PC-9 (cell line): ENCODE results near the gene HPCAL1. TPM values are rescaled to one million over a fixed set of nuclear protein-coding genes. Genes with fewer than 3 reads are reported as not detected.

Experiments
- BruUV-seq: library from RNA; stranded (reverse); fragments of 400-500 nt; replicated peaks from 2 replicates; lab custom pipeline; 2021; lab: Mats Ljungman, UMichigan
- CTCF ChIA-PET: fragments of 300-600 bp; sonication (Branson Sonifier 250); formaldehyde crosslinking; loops from one replicate; lab custom pipeline; 2022; ENCODE audit warnings: antibody characterized with exemption; lab: Charles Lee
- POLR2A ChIA-PET: fragments of 300-600 bp; sonication (Branson Sonifier 250); formaldehyde crosslinking; loops from one replicate; lab custom pipeline; 2022; ENCODE audit warnings: antibody characterized with exemption; ENCODE audit not compliant: unreplicated experiment; lab: Charles Lee
- DNase-seq, 2 experiments: peaks; one replicate each; pipeline versions ENCODE4 v3.0.0 to v3.0.0-alpha.2; 2015 to 2022; ENCODE audit warnings: mixed read lengths in 1 of 2
- H2AFZ ChIP-seq: fragments of 200-600 bp; sonication (generic); 2 replicates; pipeline ENCODE4 v1.8.1; 2017; ENCODE audit warnings: antibody characterized with exemption
- H3F3A ChIP-seq: fragments of 200-600 bp; sonication (generic); 2 replicates; pipeline ENCODE4 v1.8.1; 2017; ENCODE audit warnings: antibody characterized with exemption, mild to moderate bottlenecking, low read depth; ENCODE audit not compliant: insufficient read depth
- H3K27ac ChIP-seq: fragments of 200-600 bp; sonication (generic); 2 replicates; pipeline ENCODE4 v1.6.1; 2016; ENCODE audit warnings: mixed run types
- H3K27me3 ChIP-seq: fragments of 200-600 bp; sonication (generic); 2 replicates; pipeline ENCODE4 v1.6.1; 2016; ENCODE audit warnings: low read depth, mixed run types; ENCODE audit not compliant: insufficient read depth
- H3K36me3 ChIP-seq: fragments of 200-600 bp; sonication (generic); 2 replicates; pipeline ENCODE4 v1.6.1; 2016; ENCODE audit warnings: low read depth, mixed run types
- H3K4me1 ChIP-seq: fragments of 200-600 bp; sonication (generic); replicated peaks from 2 replicates; pipeline ENCODE4 v1.6.1; 2016; ENCODE audit warnings: mixed run types; ENCODE audit not compliant: insufficient read depth
- H3K4me2 ChIP-seq: fragments of 200-600 bp; sonication (generic); 2 replicates; pipeline ENCODE4 v1.6.1; 2017; ENCODE audit warnings: mixed run types
- H3K4me3 ChIP-seq: fragments of 200-600 bp; sonication (generic); 2 replicates; pipeline ENCODE4 v1.6.1; 2016; ENCODE audit warnings: mixed run types
- H3K79me2 ChIP-seq: fragments of 200-600 bp; sonication (generic); 2 replicates; pipeline ENCODE4 v1.6.1; 2017; ENCODE audit warnings: low read depth, mixed run types
- H3K9me2 ChIP-seq: fragments of 200-600 bp; sonication (generic); 2 replicates; pipeline ENCODE4 v1.8.1; 2017; ENCODE audit warnings: mild to moderate bottlenecking; ENCODE audit not compliant: insufficient read depth
- H3K9me3 ChIP-seq: fragments of 200-600 bp; sonication (generic); 2 replicates; pipeline ENCODE4 v1.8.1; 2016; ENCODE audit warnings: low read depth; ENCODE audit not compliant: insufficient read depth
- H4K20me1 ChIP-seq: fragments of 200-600 bp; sonication (generic); 2 replicates; pipeline ENCODE4 v1.8.1; 2017; ENCODE audit not compliant: insufficient read depth
- CTCF ChIP-seq: fragments of 200-600 bp; sonication (generic); conservative IDR thresholded peaks from 2 replicates; pipeline ENCODE4 v1.6.1; 2017; ENCODE audit warnings: mixed run types, antibody characterized with exemption, mild to moderate bottlenecking, moderate library complexity
- EZH2 ChIP-seq: fragments of 200-600 bp; sonication (generic); IDR thresholded peaks from 2 replicates; pipeline ENCODE4 v1.8.0; 2017; ENCODE audit warnings: antibody characterized with exemption, low read depth
- intact Hi-C: fragments of 100-400 bp; cut with micrococcal nuclease; formaldehyde crosslinking; loops from one replicate; pipeline ENCODE4 v1.10.0; 2022; ENCODE audit not compliant: unreplicated experiment
- total RNA-seq: library from RNA; stranded (reverse); gene quantifications from 2 replicates; pipeline ENCODE4 v1.2.3, GENCODE V29; 2021

The HPCAL1 gene
- total RNA-seq, 1 experiment from 2014 or later = 105 TPM

DNA sequence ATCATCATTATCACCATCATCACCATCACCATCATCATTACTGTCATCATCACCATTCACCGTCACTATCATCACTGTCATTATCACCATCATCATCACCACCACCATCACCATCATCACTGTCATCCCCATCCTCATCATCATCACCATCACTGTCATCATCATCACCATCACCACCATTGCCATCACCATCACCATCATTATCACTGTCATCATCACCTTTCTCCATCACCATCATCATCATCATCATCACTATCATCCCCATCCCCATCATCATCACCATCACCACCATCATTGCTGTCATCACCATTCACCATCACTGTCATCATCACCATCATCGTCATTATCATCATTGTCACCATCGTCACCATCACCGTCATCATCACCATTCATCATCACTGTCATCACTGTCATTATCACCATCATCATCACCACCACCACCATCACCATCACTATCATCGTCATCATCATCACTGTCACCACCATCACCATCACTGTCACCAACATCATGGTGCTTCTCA, 9.8 kb downstream of the HPCAL1 start:
- no peaks in the 10 kb centered on the region for H3K27me3 ChIP-seq
- H3K9me2 ChIP-seq = no peaks in the 10 kb centered on the region
- POLR2A ChIA-PET = no interaction called here
- CTCF ChIA-PET = no interaction called here
- intact Hi-C loops = no loop called here
- H3K27ac ChIP-seq = no peak overlapping the region
- H4K20me1 ChIP-seq = peaks cover 87% of the 10 kb centered on the region
- H3F3A ChIP-seq = peaks cover 20% of the 10 kb centered on the region; the same call in 1 of the 2 replicates
- peaks cover 5% of the 10 kb centered on the region; the same call in 1 of the 2 replicates for H3K4me1 ChIP-seq
- DNase-seq = no peak
- no peaks in the 10 kb centered on the region for H3K9me3 ChIP-seq
- TF ChIP-seq EZH2 (no peak), CTCF (no peak)
- H3K4me3 ChIP-seq = no peak overlapping the region
- no peak overlapping the region for H3K4me2 ChIP-seq
- 0 out of 2 replicates have a peak, but pooled peaks cover 26% of the 10 kb centered on the region for H3K36me3 ChIP-seq
- H2AFZ ChIP-seq = no peak overlapping the region
- no TSS peak for BruUV-seq
- peaks cover 100% of the 10 kb centered on the region for H3K79me2 ChIP-seq

GRCh38 chr2:10316336-10316735, 13.6 kb downstream of the HPCAL1 start:
- H3K9me3 ChIP-seq = no peaks in the 10 kb centered on the region
- no peaks in the 10 kb centered on the region for H3K27me3 ChIP-seq
- H3K4me2 ChIP-seq = no peak overlapping the region
- H4K20me1 ChIP-seq = peaks cover 79% of the 10 kb centered on the region
- H3K9me2 ChIP-seq = no peaks in the 10 kb centered on the region
- DNase-seq = no peak
- ChIA-PET CTCF (no interaction called here), POLR2A (no interaction called here)
- BruUV-seq = no TSS peak
- H3F3A ChIP-seq = peaks cover 12% of the 10 kb centered on the region; the same call in 1 of the 2 replicates
- H3K27ac ChIP-seq = no peak overlapping the region
- H3K4me3 ChIP-seq = no peak overlapping the region
- peaks cover 31% of the 10 kb centered on the region for H3K36me3 ChIP-seq
- peaks cover 98% of the 10 kb centered on the region for H3K79me2 ChIP-seq
- no peaks in the 10 kb centered on the region for H3K4me1 ChIP-seq
- no peak overlapping the region for H2AFZ ChIP-seq
- TF ChIP-seq CTCF (no peak), EZH2 (no peak)
- intact Hi-C loops = no loop called here

GRCh38 chr2:10316860-10317259, 14.2 kb downstream of the HPCAL1 start:
- DNase-seq = no peak
- H3K9me2 ChIP-seq = no peaks in the 10 kb centered on the region
- POLR2A ChIA-PET = interaction anchor here (0.6 kb wide), 1 partner anchor 17 kb away, joined by 5 read pairs; no protein-coding TSS in a partner anchor

More at GRCh38 chr2:10316860-10317259, 14.2 kb downstream of the HPCAL1 start:
- H2AFZ ChIP-seq = no peak overlapping the region
- no peak overlapping the region for H3K4me2 ChIP-seq
- no peak overlapping the region for H3K27ac ChIP-seq
- no peak for TF ChIP-seq EZH2
- no peak for TF ChIP-seq CTCF
- H3K4me1 ChIP-seq = no peaks in the 10 kb centered on the region
- H3K36me3 ChIP-seq = peaks cover 29% of the 10 kb centered on the region
- H3K9me3 ChIP-seq = no peaks in the 10 kb centered on the region
- intact Hi-C loops = no loop called here
- H4K20me1 ChIP-seq = peaks cover 80% of the 10 kb centered on the region
- H3F3A ChIP-seq = peaks cover 12% of the 10 kb centered on the region; the same call in 1 of the 2 replicates
- no TSS peak for BruUV-seq
- H3K4me3 ChIP-seq = no peak overlapping the region
- H3K79me2 ChIP-seq = peaks cover 98% of the 10 kb centered on the region
- CTCF ChIA-PET = no interaction called here
- H3K27me3 ChIP-seq = no peaks in the 10 kb centered on the region
